Neural progenitor cell (in vitro differentiated cells): ENCODE measurements around the gene GNAS. TPM values are rescaled to one million over a fixed set of nuclear protein-coding genes. Genes with fewer than 3 reads are reported as not detected.

ENCODE experiments used
- DNase-seq: peaks from one replicate; pipeline ENCODE4 v3.0.0-alpha.2; 2016; ENCODE audit warnings: low spot score
- H2AFZ ChIP-seq: fragments of 200-600 bp; sonication (generic); replicated peaks from 2 replicates; pipeline ENCODE4 v1.6.1; 2016; ENCODE audit warnings: antibody characterized with exemption
- H3F3A ChIP-seq: fragments of 200-600 bp; sonication (generic); 2 replicates; pipeline ENCODE4 v1.6.1; 2016; ENCODE audit warnings: antibody characterized with exemption, low read depth
- H3K27ac ChIP-seq: fragments of 200-600 bp; sonication (generic); 2 replicates; pipeline ENCODE4 v1.5.1; 2016; ENCODE audit warnings: mild to moderate bottlenecking
- H3K27me3 ChIP-seq: fragments of 200-600 bp; sonication (generic); 2 replicates; pipeline ENCODE4 v1.6.1; 2016; ENCODE audit warnings: mild to moderate bottlenecking, moderate library complexity
- H3K36me3 ChIP-seq: fragments of 200-600 bp; sonication (generic); 2 replicates; pipeline ENCODE4 v1.5.1; 2016
- H3K4me1 ChIP-seq: fragments of 200-600 bp; sonication (generic); 2 replicates; pipeline ENCODE4 v1.6.1; 2016; ENCODE audit warnings: mixed run types
- H3K4me2 ChIP-seq: fragments of 200-600 bp; sonication (generic); 2 replicates; pipeline ENCODE4 v1.6.1; 2016
- H3K4me3 ChIP-seq: fragments of 200-600 bp; sonication (generic); 2 replicates; pipeline ENCODE4 v1.5.1; 2016
- H3K79me2 ChIP-seq: fragments of 200-600 bp; sonication (generic); 2 replicates; pipeline ENCODE4 v1.6.1; 2016; ENCODE audit warnings: low read depth
- H3K9ac ChIP-seq: fragments of 200-600 bp; sonication (generic); 2 replicates; pipeline ENCODE4 v1.6.1; 2016
- H3K9me3 ChIP-seq: fragments of 200-600 bp; sonication (generic); 2 replicates; pipeline ENCODE4 v1.5.1; 2016; ENCODE audit warnings: low read depth
- H4K20me1 ChIP-seq: fragments of 200-600 bp; sonication (generic); 2 replicates; pipeline ENCODE4 v1.6.1; 2016; ENCODE audit warnings: low read depth
- H3K27ac Mint-ChIP-seq: 3 replicates; pipeline ENCODE4 v1.8.0; 2021; ENCODE audit warnings: mixed read lengths
- H3K27me3 Mint-ChIP-seq: 2 replicates; pipeline ENCODE4 v1.8.0; 2022; ENCODE audit warnings: low read depth, mild to moderate bottlenecking, inconsistent platforms, moderate library complexity, mixed read lengths; ENCODE audit not compliant: insufficient read depth
- H3K36me3 Mint-ChIP-seq: 3 replicates; pipeline ENCODE4 v1.8.0; 2021; ENCODE audit warnings: mixed read lengths
- H3K4me1 Mint-ChIP-seq: 3 replicates; pipeline ENCODE4 v1.8.0; 2021; ENCODE audit warnings: mixed read lengths
- H3K4me3 Mint-ChIP-seq: 3 replicates; pipeline ENCODE4 v1.8.0; 2021; ENCODE audit warnings: mild to moderate bottlenecking, moderate library complexity, mixed read lengths
- H3K9me3 Mint-ChIP-seq: 3 replicates; pipeline ENCODE4 v1.8.0; 2020; ENCODE audit warnings: mixed read lengths
- EZH2 ChIP-seq: fragments of 200-600 bp; sonication (generic); IDR thresholded peaks from 2 replicates; pipeline ENCODE4 v1.6.1; 2017; ENCODE audit warnings: antibody characterized with exemption, mild to moderate bottlenecking, moderate library complexity
- EZH2phosphoT487 ChIP-seq: fragments of 200-600 bp; sonication (generic); IDR thresholded peaks from 2 replicates; pipeline ENCODE4 v1.6.1; 2017; ENCODE audit warnings: antibody characterized with exemption
- total RNA-seq: library from RNA; depleted of rRNA; stranded (reverse); fragments of >200 nt; gene quantifications from 2 replicates; pipeline ENCODE4 v1.2.3, GENCODE V29; 2015; ENCODE audit warnings: low replicate concordance
- TF ChIP-seq, protein P1 (sequence below): fragments of 200-600 bp; sonication (generic); IDR thresholded peaks from 2 replicates; pipeline ENCODE4 v1.5.1; 2017; ENCODE audit warnings: antibody characterized with exemption, mild to moderate bottlenecking

Gene GNAS
- total RNA-seq, 1 donor from 2014 or later, result 794 TPM

DNA sequence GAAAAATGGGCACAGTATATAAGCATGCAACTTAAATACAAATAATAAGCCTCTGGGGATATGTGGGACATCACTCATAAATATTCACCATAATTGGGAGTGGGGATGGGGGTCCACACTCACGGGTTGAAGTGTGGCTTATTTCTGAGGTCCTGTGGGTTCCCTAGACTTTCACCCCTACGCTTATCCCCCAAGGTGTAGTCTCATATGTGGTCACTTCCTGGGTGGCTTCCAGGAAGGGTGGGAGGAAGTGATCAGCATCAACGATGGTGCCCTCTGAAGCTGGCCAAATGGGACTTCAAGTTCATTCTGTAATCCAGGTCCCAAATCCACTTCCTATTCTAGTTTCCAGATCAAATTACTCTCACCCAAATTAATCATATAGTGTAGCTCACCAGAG, 59.5 kb downstream of the GNAS start:
- H3K36me3 Mint-ChIP-seq, result peaks cover 47% of the 10 kb centered on the region
- peaks cover 24% of the 10 kb centered on the region for H3K36me3 ChIP-seq

DNA sequence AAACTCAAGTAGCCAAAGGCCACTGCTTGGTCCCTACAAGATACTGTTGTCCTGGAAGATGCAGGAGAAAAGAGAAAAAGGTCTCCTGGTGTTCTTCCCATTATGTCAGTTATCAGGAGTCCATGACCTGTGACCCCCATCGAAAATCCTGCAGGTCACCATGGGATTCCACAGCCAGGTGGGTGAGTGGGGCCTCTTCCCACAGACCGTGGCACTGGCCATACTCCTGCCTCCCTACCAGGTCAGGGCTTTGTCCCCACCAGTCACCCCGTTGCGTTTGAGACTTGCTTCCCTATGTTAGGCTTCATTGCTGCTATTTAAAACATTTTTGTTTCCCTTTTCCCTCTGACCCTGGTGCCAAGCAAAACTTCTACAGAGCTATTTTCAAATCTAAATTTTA, 60.6 kb downstream of the GNAS start:
- Histone ChIP-seq H3K4me1 (peaks cover 7% of the 10 kb centered on the region), H3K9me3 (no peaks in the 10 kb centered on the region), H3K27me3 (no peaks in the 10 kb centered on the region), H3K4me3 (no peak overlapping the region), H3K9ac (no peak overlapping the region), H3K27ac (no peak overlapping the region), H3K79me2 (peaks cover 3% of the 10 kb centered on the region), H3K4me2 (no peak overlapping the region), H4K20me1 (peaks cover 9% of the 10 kb centered on the region), H3F3A (peaks cover 49% of the 10 kb centered on the region), H2AFZ (no peak overlapping the region), H3K36me3 (peaks cover 13% of the 10 kb centered on the region)
- TF ChIP-seq EZH2phosphoT487, result no peak
- TF ChIP-seq, protein P1, sequence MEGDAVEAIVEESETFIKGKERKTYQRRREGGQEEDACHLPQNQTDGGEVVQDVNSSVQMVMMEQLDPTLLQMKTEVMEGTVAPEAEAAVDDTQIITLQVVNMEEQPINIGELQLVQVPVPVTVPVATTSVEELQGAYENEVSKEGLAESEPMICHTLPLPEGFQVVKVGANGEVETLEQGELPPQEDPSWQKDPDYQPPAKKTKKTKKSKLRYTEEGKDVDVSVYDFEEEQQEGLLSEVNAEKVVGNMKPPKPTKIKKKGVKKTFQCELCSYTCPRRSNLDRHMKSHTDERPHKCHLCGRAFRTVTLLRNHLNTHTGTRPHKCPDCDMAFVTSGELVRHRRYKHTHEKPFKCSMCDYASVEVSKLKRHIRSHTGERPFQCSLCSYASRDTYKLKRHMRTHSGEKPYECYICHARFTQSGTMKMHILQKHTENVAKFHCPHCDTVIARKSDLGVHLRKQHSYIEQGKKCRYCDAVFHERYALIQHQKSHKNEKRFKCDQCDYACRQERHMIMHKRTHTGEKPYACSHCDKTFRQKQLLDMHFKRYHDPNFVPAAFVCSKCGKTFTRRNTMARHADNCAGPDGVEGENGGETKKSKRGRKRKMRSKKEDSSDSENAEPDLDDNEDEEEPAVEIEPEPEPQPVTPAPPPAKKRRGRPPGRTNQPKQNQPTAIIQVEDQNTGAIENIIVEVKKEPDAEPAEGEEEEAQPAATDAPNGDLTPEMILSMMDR, result no peak
- no peak for TF ChIP-seq EZH2
- H3K27ac Mint-ChIP-seq, result no peak overlapping the region
- no peak for DNase-seq
- peaks cover 2% of the 10 kb centered on the region for H3K27me3 Mint-ChIP-seq
- peaks cover 39% of the 10 kb centered on the region for H3K36me3 Mint-ChIP-seq
- H3K9me3 Mint-ChIP-seq, result no peaks in the 10 kb centered on the region
- H3K4me1 Mint-ChIP-seq, result peaks cover 7% of the 10 kb centered on the region
- H3K4me3 Mint-ChIP-seq, result no peak overlapping the region

More for the DNA sequence above, 59.5 kb downstream of the GNAS start:
- no peaks in the 10 kb centered on the region for H3K9me3 Mint-ChIP-seq
- Histone ChIP-seq H3K27ac (no peak overlapping the region), H3F3A (peaks cover 52% of the 10 kb centered on the region), H3K27me3 (no peaks in the 10 kb centered on the region), H3K4me1 (peaks cover 17% of the 10 kb centered on the region), H2AFZ (no peak overlapping the region), H4K20me1 (peaks cover 15% of the 10 kb centered on the region), H3K9ac (no peak overlapping the region), H3K4me3 (no peak overlapping the region), H3K4me2 (no peak overlapping the region), H3K79me2 (peaks cover 3% of the 10 kb centered on the region), H3K9me3 (no peaks in the 10 kb centered on the region)
- peaks cover 18% of the 10 kb centered on the region for H3K4me1 Mint-ChIP-seq
- TF ChIP-seq EZH2phosphoT487, result no peak
- TF ChIP-seq, protein P1, result no peak
- no peak for TF ChIP-seq EZH2
- DNase-seq, result no peak
- no peak overlapping the region for H3K4me3 Mint-ChIP-seq
- no peak overlapping the region for H3K27ac Mint-ChIP-seq
- peaks cover 2% of the 10 kb centered on the region for H3K27me3 Mint-ChIP-seq

DNA sequence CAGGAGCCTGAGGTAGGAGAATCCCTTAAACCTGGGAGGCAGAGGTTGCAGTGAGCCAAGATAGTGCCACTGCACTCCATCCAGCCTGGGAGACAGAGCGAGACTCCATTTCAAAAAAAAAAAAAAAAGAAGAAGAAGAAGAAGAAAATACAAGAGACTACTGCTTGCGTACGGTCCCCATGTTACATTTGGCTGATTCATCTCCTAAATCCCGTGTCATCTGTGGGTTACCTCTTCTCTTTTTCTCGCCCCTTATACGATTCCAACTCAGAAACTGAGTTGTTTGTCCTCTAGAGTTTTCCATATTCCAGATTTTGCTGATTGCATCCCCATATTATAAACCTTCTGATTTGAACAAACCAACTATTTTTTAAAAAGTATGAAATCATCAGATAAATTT, 66.1 kb downstream of the GNAS start:
- Mint-ChIP-seq H3K4me1 (peaks cover 5% of the 10 kb centered on the region), H3K27ac (no peak overlapping the region), H3K36me3 (no peaks in the 10 kb centered on the region), H3K4me3 (no peak overlapping the region), H3K9me3 (no peaks in the 10 kb centered on the region), H3K27me3 (peaks cover 4% of the 10 kb centered on the region)
- H3K4me1 ChIP-seq, result peaks cover 7% of the 10 kb centered on the region
- no peak for TF ChIP-seq EZH2
- H3K4me2 ChIP-seq, result no peak overlapping the region
- peaks cover 5% of the 10 kb centered on the region for H3F3A ChIP-seq
- H3K9me3 ChIP-seq, result no peaks in the 10 kb centered on the region
- H4K20me1 ChIP-seq, result no peaks in the 10 kb centered on the region
- no peak overlapping the region for H3K9ac ChIP-seq
- no peaks in the 10 kb centered on the region for H3K36me3 ChIP-seq
- no peak overlapping the region for H3K27ac ChIP-seq
- H3K79me2 ChIP-seq, result no peaks in the 10 kb centered on the region
- H3K27me3 ChIP-seq, result no peaks in the 10 kb centered on the region
- no peak overlapping the region for H2AFZ ChIP-seq
- no peak for DNase-seq
- no peak overlapping the region for H3K4me3 ChIP-seq

DNA sequence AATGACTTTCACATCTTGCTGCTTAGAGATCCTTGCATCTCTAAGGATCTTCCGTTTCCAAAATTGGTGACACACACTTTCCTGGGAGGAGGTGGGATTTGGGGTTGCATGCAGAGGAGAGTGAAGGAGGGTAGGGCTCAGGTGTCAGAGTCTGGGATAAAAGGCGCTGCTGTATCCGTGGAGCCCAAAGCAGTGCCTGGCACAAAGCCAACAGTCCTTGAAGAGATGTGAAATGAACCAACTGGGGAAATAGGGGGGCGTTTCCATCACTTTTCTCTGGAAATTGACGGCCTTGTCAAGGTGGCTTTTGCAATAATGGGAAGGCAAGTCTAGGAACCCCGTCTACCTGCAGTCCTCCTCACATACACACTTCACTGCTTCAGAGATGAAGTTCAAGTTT, 69.0 kb downstream of the GNAS start:
- no peak overlapping the region for H3K9ac ChIP-seq
- peaks cover 3% of the 10 kb centered on the region for H3K4me1 ChIP-seq
- DNase-seq, result no peak
- H3K9me3 ChIP-seq, result no peaks in the 10 kb centered on the region
- TF ChIP-seq, protein P1, result no peak
- no peak for TF ChIP-seq EZH2
- no peak for TF ChIP-seq EZH2phosphoT487
- Mint-ChIP-seq H3K4me1 (no peaks in the 10 kb centered on the region), H3K27me3 (peaks cover 8% of the 10 kb centered on the region), H3K36me3 (no peaks in the 10 kb centered on the region), H3K9me3 (no peaks in the 10 kb centered on the region), H3K27ac (no peak overlapping the region), H3K4me3 (no peak overlapping the region)
- no peaks in the 10 kb centered on the region for H4K20me1 ChIP-seq
- H3K79me2 ChIP-seq, result no peaks in the 10 kb centered on the region
- no peak overlapping the region for H3K4me3 ChIP-seq
- H3K27me3 ChIP-seq, result no peaks in the 10 kb centered on the region
- H3K27ac ChIP-seq, result no peak overlapping the region
- H3K4me2 ChIP-seq, result no peak overlapping the region
- no peaks in the 10 kb centered on the region for H3K36me3 ChIP-seq
- H2AFZ ChIP-seq, result no peak overlapping the region
- no peaks in the 10 kb centered on the region for H3F3A ChIP-seq
